ENCODE data around the gene UGT1A6. TPM values are rescaled to one million over a fixed set of nuclear protein-coding genes. Genes with fewer than 3 reads are reported as not detected.

UGT1A6 gene
- total RNA-seq, 2 donors from 2014 or later: not detected

DNA sequence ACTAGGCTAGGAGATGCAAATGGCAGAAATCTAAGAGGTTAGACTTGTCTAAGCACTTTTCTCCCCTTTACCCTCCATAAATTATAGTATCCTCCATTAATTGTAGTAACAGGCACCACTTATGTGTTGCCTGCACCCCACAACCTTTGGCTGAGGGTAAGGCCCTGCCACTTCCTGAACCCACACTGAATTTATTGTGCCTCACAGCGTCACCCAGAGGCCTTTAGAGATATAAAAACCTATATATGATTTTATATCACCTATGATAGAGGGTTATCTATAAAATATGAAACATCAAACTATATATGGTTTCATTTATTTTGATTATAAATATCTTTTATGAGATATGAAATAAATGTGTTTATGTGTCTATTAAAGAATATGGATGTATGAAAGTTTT is 18.4 kb upstream of the UGT1A6 start:
- H3K27me3 Mint-ChIP-seq: peaks cover 42% of the 10 kb centered on the region
- ATAC-seq (replicated peaks): no peak
- H3K27ac Mint-ChIP-seq: no peak overlapping the region
- H3K4me1 Mint-ChIP-seq: no peaks in the 10 kb centered on the region
- H3K4me3 Mint-ChIP-seq: no peak overlapping the region
- no peaks in the 10 kb centered on the region for H3K36me3 Mint-ChIP-seq (ENCODE audit: low read depth)
- H3K9me3 Mint-ChIP-seq: no peaks in the 10 kb centered on the region

DNA sequence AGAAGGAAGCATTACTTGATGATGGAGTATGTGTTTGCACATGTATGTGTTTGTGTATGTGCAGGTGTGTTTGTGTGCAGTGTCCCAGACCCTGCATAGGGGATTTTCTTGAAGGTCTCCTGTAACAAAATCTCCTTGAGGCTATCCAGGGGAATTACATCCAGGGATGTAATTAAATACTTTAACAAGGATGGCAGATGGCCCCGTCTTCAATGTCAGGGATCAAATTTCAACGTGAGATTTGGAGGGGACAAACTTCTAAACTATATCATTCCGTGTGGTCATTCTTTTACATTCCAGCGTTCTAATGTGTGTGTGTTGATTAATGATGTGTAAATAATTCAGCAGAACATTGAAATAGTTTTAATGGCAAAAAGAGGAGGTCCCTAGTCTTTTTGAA is 17.7 kb upstream of the UGT1A6 start:
- Mint-ChIP-seq H3K27me3 (peaks cover 43% of the 10 kb centered on the region), H3K4me1 (no peaks in the 10 kb centered on the region), H3K36me3 (ENCODE audit: low read depth) (no peaks in the 10 kb centered on the region), H3K9me3 (no peaks in the 10 kb centered on the region), H3K27ac (no peak overlapping the region), H3K4me3 (no peak overlapping the region)
- no peak for ATAC-seq (replicated peaks)

DNA sequence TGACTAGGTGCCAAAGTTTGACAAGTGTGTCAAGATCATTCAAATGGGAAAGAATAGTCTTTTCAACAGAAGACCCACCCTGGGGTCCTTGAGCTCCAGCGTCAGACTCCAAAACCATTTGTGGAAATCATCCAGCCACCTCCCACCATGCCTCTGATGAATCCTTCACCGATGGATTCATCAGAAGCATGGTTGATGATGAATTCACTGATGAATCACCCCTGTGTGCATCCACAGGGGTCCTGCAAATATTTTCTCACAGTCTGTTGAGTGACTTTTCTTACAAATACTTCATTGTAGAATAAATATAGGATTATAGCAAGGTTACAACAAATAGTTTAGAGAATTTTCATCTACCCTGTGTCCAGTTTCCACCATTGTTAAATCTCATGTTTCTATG is 16.6 kb upstream of the UGT1A6 start:
- no peak overlapping the region for H3K4me3 Mint-ChIP-seq
- H3K4me1 Mint-ChIP-seq: no peaks in the 10 kb centered on the region

DNA sequence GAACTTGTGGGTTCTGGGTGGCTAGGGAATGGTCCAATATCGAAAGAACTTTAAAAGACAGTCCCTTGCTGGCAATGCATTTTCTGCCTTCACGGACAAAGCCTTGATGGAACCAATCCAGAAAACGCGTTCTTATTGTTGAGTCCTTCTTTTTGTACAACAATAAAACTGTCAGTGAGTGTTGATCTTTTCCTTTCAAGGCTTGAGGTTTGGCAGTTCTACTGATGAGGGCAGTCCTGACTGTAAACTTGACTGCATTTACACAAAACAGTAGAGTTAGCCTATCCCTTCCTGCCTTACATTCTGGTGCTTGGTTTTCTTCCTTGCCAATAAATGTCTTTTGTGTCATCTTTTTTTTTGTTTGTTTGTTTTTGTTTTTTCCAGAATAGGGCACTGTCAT is 13.5 kb upstream of the UGT1A6 start:
- Mint-ChIP-seq H3K9me3 (no peaks in the 10 kb centered on the region), H3K27ac (no peak overlapping the region), H3K27me3 (peaks cover 28% of the 10 kb centered on the region), H3K36me3 (ENCODE audit: low read depth) (no peaks in the 10 kb centered on the region), H3K4me1 (no peaks in the 10 kb centered on the region), H3K4me3 (no peak overlapping the region)
- ATAC-seq (replicated peaks): no peak

More for the DNA sequence above, 16.6 kb upstream of the UGT1A6 start:
- H3K9me3 Mint-ChIP-seq: no peaks in the 10 kb centered on the region
- peaks cover 35% of the 10 kb centered on the region for H3K27me3 Mint-ChIP-seq
- no peaks in the 10 kb centered on the region for H3K36me3 Mint-ChIP-seq (ENCODE audit: low read depth)
- ATAC-seq (replicated peaks): no peak
- H3K27ac Mint-ChIP-seq: no peak overlapping the region

DNA sequence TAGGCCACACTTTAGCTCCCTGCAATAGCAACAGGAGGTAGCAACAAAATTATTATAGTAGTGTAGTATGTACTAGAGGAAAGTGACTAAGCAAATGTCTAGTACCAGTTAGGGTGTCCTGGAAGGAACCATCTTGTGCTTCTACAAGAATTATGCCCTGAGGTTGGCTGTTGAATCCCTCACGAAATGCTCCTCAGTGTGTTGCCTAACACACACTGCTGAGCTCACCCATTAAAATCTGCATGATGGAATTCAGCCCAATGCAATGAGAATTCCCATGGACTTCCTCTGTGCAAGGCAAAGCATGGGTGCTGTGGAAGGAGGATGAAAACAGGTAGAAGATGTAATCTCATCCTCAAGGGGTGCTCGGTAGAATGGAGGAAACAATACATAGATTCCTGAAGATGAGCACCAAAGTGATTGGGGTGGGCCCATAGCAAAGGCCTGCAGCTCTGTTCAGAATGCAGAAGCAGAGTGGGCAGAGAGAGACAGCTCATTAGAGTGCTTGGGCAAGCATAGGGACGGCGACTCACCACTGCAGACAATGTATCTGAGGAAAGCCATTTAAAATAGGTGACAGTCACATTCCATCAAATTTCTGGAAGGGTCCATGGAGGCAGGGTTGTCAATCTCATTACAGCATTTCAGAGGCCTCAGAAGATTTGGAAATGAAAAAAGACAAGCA is 12.2 kb upstream of the UGT1A6 start:
- ATAC-seq (replicated peaks): no peak
- H3K4me3 Mint-ChIP-seq: no peak overlapping the region
- no peaks in the 10 kb centered on the region for H3K9me3 Mint-ChIP-seq
- H3K36me3 Mint-ChIP-seq (ENCODE audit: low read depth): no peaks in the 10 kb centered on the region
- H3K4me1 Mint-ChIP-seq: no peaks in the 10 kb centered on the region
- H3K27ac Mint-ChIP-seq: no peak overlapping the region
- peaks cover 28% of the 10 kb centered on the region for H3K27me3 Mint-ChIP-seq

DNA sequence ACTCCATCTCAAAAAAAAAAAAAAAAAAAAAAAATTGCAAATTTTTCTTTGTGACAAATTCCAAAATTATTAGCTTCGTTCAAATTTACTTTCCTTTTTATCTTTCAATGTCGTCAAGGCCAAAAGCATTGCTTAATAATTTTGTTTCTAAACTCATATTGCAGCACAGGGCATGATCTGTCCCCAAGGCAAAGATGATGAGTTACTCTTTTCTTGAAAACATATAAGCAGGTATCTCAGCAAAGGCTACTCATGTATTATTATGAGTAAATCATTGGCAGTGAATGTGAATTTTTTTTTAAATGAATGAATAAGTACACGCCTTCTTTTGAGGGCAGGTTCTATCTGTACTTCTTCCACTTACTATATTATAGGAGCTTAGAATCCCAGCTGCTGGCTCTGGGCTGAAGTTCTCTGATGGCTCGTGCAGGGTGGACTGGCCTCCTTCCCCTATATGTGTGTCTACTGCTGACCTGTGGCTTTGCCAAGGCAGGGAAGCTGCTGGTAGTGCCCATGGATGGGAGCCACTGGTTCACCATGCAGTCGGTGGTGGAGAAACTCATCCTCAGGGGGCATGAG is 11.1 kb upstream of the UGT1A6 start, which contains the start of gene UGT1A7:
Gene UGT1A7, plus strand, starts transcription at position 381 of the 579 bp plus-strand sequence. Its CDS starts 37 bp downstream, at position 418.
- Mint-ChIP-seq H3K4me3 (no peak within 1 kb of the TSS), H3K27me3 (peaks cover 26% of the 10 kb centered on the region), H3K9me3 (no peaks in the 10 kb centered on the region), H3K27ac (no peak within 1 kb of the TSS), H3K36me3 (ENCODE audit: low read depth) (no peaks in the 10 kb centered on the region), H3K4me1 (no peaks in the 10 kb centered on the region)
- no peak for ATAC-seq (replicated peaks)

DNA sequence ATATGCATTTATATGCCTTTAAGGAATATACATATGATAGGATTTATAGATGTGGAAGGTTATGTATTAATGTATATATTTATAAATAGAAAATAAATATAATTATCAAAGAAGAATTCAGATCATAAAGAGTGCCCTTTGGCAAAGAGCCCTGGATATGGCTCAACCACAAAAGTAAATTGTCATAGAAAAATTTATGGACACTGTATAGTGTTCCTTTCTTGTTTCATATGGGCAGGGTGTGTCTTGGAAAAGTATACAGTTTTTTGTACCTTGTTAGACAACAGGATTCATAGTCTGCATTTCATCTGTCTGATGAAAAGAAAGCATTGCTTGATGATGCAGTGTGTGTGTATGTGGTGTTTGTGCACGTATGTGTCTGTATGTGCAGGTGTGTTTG is 8.1 kb upstream of the UGT1A6 start:
- Mint-ChIP-seq H3K4me3 (no peak overlapping the region), H3K4me1 (no peaks in the 10 kb centered on the region)
- ATAC-seq (replicated peaks): no peak

DNA sequence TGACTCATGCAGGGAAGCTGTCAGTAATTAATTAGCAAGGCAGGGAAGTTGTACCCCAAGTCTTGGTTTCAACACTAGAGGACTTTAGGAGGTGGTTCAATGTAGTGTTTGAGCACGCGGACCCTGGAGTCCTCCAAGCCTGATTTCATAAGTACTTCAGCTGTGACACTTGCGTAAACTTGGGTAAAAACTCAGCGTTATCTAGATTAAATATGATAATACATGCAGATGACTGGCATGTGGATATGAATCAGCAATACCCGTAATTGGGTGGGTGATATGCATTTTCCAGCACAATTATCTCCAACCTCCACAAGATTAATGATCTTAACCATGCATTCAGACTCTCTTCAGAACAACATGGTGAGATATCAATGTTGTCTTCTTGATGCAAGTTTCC is 5.8 kb upstream of the UGT1A6 start:
- no peak for ATAC-seq (replicated peaks)
- Mint-ChIP-seq H3K27me3 (peaks cover 11% of the 10 kb centered on the region), H3K4me1 (no peaks in the 10 kb centered on the region), H3K36me3 (ENCODE audit: low read depth) (no peaks in the 10 kb centered on the region), H3K27ac (no peak overlapping the region), H3K9me3 (no peaks in the 10 kb centered on the region), H3K4me3 (no peak overlapping the region)

More for the DNA sequence above, 8.1 kb upstream of the UGT1A6 start:
- peaks cover 12% of the 10 kb centered on the region for H3K27me3 Mint-ChIP-seq
- no peaks in the 10 kb centered on the region for H3K36me3 Mint-ChIP-seq (ENCODE audit: low read depth)
- H3K27ac Mint-ChIP-seq: no peak overlapping the region
- H3K9me3 Mint-ChIP-seq: no peaks in the 10 kb centered on the region

DNA sequence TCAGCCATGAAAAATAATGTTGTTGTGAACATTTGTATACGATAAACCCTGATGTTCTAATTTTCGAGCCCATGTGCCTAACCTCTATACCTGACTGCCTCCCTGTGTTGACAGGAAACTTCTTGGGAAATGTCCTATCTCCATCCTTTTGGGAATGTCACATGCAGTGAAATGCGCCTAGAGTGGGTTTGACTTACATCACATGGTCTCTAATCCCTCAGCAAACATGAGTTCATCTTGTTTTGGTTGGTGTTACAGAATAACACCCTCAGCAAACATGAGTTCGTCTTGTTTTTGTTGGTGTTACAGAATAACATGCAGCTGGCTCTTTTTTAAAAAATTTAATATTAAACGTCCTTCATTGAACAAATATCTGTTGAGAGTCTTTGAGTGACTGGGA is 4.3 kb upstream of the UGT1A6 start:
- Mint-ChIP-seq H3K36me3 (ENCODE audit: low read depth) (no peaks in the 10 kb centered on the region), H3K4me3 (no peak overlapping the region), H3K27ac (no peak overlapping the region), H3K9me3 (no peaks in the 10 kb centered on the region), H3K4me1 (no peaks in the 10 kb centered on the region), H3K27me3 (peaks cover 7% of the 10 kb centered on the region)
- ATAC-seq (replicated peaks): no peak

DNA sequence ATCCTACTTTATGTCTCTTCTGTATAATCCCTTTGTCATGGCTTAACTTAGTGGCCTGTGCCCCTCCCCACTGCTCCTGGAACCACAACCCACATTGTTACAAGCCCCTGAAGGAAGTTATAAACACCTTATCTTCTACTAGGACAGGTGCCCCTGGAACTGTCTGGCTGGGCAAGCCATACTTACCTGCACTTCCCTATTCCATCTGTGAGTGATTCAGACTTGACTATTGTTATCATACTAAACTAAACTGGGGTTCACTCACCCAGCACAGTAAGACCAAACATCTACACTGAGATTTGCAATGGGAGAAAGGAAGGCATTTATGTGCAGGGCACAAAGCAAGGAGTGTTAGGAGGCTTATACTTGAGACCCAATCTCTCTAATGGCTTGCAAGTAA is 3.7 kb upstream of the UGT1A6 start:
- Mint-ChIP-seq H3K4me1 (no peaks in the 10 kb centered on the region), H3K4me3 (no peak overlapping the region), H3K27ac (no peak overlapping the region), H3K9me3 (no peaks in the 10 kb centered on the region), H3K36me3 (ENCODE audit: low read depth) (no peaks in the 10 kb centered on the region), H3K27me3 (peaks cover 7% of the 10 kb centered on the region)
- ATAC-seq (replicated peaks): no peak

DNA sequence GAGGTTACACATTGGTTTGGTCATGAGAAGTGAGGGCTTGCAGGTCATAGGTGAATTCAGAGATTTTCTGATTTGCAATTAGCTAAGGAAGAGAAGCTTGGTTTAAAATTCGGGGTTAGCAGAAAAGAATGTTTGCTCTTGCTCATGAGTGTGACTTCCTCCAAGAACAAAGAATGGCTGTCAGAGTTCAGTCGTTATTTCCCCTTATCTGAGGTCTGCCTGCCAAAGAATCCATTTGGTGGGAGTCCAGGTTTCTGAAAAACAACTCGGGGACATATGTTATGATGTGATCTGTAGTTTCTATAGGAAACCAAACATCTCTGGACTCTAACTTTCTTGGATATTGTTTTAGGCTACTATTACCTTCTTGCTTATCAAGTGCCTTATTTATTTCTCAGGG is 3.2 kb upstream of the UGT1A6 start:
- H3K4me3 Mint-ChIP-seq: no peak overlapping the region
- no peaks in the 10 kb centered on the region for H3K9me3 Mint-ChIP-seq
- ATAC-seq (replicated peaks): no peak
- no peak overlapping the region for H3K27ac Mint-ChIP-seq
- H3K4me1 Mint-ChIP-seq: no peaks in the 10 kb centered on the region
- peaks cover 7% of the 10 kb centered on the region for H3K27me3 Mint-ChIP-seq
- no peaks in the 10 kb centered on the region for H3K36me3 Mint-ChIP-seq (ENCODE audit: low read depth)

DNA sequence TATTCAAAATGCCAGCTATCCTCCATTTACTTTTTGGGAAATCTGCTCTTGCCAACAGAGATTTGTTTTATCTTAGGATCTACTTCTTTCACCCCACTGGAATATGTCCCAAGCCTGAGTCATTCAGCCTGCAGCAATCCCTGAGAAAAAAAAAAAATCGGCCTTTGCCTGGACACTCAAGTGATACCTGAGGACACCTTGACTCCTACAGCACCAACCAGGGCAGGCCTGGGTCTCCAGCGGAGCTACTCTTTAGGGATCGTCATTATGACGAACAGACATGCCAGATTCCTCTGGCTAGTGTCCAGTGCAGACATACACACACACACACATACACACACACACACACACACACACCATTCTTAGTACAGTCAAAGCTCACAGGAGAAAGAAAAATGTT is 2.2 kb upstream of the UGT1A6 start:
- Mint-ChIP-seq H3K36me3 (ENCODE audit: low read depth) (no peaks in the 10 kb centered on the region), H3K27ac (no peak overlapping the region), H3K27me3 (peaks cover 9% of the 10 kb centered on the region), H3K4me1 (no peaks in the 10 kb centered on the region), H3K9me3 (no peaks in the 10 kb centered on the region), H3K4me3 (no peak overlapping the region)
- no peak for ATAC-seq (replicated peaks)

DNA sequence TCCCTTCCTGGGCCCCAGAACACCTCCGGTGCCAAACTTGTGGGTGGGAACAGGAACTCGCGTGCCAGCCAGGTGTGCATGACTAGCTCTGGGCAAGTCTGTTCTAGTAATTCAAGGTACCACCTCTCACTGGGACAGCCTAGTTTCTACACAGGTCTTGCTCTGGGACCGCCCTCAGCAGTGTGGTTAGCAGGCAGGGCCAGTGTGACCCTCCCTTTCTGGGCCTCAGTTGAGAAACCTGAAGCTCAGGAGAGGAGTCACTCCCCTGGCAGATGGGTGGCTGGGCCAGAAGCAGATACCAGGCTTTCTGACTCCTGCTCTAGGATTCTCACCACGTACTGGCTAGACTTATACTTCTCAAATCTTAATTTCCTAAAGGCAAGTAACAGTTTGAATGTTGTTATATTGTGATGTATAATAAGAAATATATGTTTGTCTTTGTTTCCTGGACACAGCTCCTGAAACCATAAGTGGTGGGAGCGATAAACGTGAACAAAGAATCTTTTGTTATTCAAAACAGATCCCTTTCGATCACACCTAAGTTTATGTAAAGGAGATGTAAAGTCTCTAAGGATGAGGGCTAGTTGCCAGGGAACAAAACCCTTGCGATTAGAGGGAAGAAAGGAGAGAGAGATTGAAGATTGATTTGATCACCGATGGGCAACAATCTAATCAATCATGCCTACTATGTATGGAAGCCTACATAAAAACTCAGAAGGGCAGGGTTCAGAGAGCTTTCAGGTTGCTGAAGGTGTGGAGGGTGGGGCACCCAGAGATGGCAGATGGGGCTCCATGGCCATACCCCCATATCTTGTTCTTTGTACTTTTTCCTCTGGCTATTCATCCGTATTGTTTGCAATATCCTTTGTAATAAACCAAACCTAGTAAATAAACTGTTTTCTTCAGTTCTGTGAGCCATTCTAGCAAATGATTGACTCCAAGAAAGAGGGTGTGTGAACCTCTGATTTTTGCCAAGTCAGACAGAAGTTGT is 952 bp upstream of the UGT1A6 start:
- Mint-ChIP-seq H3K4me3 (no peak overlapping the region), H3K9me3 (no peaks in the 10 kb centered on the region), H3K27me3 (peaks cover 12% of the 10 kb centered on the region), H3K36me3 (ENCODE audit: low read depth) (no peaks in the 10 kb centered on the region), H3K4me1 (no peaks in the 10 kb centered on the region), H3K27ac (no peak overlapping the region)
- no peak for ATAC-seq (replicated peaks)

DNA sequence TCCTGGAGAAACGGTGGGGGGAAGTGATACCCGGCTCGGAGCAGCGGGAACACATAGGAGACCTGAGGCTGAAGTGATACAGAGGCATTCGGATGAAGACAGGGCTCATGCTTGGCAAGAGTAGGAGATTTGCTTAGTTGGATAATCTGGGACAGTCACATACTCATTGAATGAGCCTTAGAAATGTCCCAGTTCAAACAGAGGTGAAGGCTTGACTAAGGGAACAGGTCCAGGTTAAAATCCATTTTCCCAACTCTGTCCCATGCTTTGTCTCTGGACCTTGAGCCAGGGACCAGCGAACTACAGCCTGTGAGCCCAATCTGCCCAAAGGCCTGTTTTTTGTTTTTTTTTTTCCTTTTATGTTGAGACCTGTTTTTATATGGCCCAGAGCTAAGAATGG is 1.3 kb downstream of the UGT1A6 start:
- Mint-ChIP-seq H3K36me3 (ENCODE audit: low read depth) (no peaks in the 10 kb centered on the region), H3K9me3 (no peaks in the 10 kb centered on the region), H3K27ac (no peak overlapping the region), H3K4me1 (no peaks in the 10 kb centered on the region), H3K27me3 (peaks cover 18% of the 10 kb centered on the region), H3K4me3 (no peak overlapping the region)
- ATAC-seq (replicated peaks): no peak

DNA sequence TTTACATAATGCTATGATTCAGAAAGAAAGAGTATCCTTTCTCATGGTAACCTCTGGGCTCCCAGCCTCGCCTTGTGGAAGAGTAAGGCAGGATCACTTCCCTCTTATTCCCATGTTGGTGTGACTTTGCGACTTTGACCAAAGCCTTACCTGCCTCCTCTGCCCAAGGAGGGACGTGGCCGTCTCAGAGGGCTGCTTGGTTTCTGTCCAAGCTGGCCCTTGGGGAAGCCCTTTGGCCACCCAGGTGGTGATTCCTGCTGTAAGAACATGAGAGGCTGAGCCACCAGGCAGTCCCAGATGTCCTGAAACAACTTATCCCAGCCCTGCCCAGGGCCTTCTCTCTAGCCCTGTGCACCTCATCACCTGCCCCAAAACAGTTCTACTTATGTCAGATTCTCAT is 6.0 kb downstream of the UGT1A6 start:
- H3K27me3 Mint-ChIP-seq: peaks cover 18% of the 10 kb centered on the region
- no peak for ATAC-seq (replicated peaks)
- H3K9me3 Mint-ChIP-seq: no peaks in the 10 kb centered on the region
- H3K4me3 Mint-ChIP-seq: no peak overlapping the region
- no peaks in the 10 kb centered on the region for H3K36me3 Mint-ChIP-seq (ENCODE audit: low read depth)
- H3K4me1 Mint-ChIP-seq: no peaks in the 10 kb centered on the region
- H3K27ac Mint-ChIP-seq: no peak overlapping the region
